ENCODE measurements around the gene CHMP1A. TPM values are rescaled to one million over a fixed set of nuclear protein-coding genes. Genes with fewer than 3 reads are reported as not detected.

The CHMP1A gene
- total RNA-seq, 1 donor, result 114 TPM

DNA sequence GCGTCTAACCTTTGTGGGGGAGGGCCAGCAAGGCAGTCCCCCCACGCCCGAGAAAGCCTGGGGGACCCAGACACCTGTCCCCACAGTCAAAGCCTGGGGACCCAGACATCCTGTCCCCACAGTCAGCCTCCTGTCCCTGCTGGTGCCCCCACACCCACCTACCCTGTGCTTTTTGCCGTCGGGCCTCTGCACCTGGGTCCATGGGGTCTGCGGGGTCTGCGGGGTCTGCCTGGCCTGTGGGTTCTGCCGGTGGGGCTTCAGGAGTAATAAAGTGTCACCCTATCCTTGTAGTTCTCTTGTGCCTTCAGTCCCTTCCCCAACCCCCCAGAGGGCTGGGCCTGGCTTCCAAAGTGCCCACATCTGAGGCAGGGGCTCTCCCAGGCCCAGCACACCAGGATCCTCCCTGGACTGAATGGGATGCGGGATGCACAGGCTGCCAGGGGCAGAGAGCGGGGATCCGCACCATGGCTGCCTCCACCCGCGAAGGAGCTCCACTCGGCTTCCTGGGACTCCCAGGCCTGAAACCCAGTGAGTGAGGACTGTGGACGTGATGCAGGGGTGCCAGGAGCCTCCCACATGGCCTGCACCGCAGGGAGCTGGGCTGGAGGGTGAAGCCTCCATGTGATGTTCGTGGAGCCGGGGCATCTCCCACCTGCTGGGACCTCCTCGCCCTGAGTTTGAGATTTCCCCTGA is 60.4 kb downstream of the CHMP1A start:
- TF ChIP-seq, protein P1, sequence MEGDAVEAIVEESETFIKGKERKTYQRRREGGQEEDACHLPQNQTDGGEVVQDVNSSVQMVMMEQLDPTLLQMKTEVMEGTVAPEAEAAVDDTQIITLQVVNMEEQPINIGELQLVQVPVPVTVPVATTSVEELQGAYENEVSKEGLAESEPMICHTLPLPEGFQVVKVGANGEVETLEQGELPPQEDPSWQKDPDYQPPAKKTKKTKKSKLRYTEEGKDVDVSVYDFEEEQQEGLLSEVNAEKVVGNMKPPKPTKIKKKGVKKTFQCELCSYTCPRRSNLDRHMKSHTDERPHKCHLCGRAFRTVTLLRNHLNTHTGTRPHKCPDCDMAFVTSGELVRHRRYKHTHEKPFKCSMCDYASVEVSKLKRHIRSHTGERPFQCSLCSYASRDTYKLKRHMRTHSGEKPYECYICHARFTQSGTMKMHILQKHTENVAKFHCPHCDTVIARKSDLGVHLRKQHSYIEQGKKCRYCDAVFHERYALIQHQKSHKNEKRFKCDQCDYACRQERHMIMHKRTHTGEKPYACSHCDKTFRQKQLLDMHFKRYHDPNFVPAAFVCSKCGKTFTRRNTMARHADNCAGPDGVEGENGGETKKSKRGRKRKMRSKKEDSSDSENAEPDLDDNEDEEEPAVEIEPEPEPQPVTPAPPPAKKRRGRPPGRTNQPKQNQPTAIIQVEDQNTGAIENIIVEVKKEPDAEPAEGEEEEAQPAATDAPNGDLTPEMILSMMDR (IDR thresholded peaks at IDR 0.05; ENCODE audit: insufficient read depth, low read depth, low read length), result no peak
- no peak for DNase-seq (ENCODE audit: low read depth)
- H3K4me3 ChIP-seq (ENCODE audit: low read depth, low read length), result no peak overlapping the region

DNA sequence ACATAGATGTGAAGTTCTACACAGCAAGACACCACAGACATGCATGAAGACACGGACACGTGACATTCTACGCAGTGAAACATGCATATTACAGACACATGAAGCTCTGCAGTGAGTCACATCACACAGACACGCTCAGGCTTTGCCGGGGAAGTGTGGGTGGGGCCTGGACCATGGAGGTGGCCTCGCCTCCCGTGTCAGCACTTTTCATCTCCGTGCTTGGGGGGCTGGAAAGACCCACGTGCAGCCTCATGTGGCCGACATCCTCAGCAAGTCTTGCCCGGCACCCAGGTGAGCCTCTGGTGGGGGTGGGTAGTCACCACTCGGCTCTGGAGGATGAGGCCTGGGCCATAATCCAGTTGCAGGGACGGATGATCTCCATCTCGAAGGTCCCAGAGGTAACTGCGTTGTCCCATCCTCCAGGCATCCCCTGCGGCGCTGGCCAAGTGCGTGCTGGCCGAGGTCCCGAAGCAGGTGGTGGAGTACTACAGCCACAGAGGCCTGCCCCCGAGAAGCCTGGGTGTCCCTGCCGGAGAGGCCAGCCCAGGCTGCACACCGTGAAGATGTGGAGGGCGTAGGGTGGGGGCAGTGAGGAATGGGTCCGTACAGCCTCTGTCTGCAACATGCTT is 61.3 kb downstream of the CHMP1A start:
- DNase-seq (ENCODE audit: low read depth), result no peak
- TF ChIP-seq, protein P1 (IDR thresholded peaks at IDR 0.05; ENCODE audit: insufficient read depth, low read depth, low read length), result no peak
- no peak overlapping the region for H3K4me3 ChIP-seq (ENCODE audit: low read depth, low read length)

DNA sequence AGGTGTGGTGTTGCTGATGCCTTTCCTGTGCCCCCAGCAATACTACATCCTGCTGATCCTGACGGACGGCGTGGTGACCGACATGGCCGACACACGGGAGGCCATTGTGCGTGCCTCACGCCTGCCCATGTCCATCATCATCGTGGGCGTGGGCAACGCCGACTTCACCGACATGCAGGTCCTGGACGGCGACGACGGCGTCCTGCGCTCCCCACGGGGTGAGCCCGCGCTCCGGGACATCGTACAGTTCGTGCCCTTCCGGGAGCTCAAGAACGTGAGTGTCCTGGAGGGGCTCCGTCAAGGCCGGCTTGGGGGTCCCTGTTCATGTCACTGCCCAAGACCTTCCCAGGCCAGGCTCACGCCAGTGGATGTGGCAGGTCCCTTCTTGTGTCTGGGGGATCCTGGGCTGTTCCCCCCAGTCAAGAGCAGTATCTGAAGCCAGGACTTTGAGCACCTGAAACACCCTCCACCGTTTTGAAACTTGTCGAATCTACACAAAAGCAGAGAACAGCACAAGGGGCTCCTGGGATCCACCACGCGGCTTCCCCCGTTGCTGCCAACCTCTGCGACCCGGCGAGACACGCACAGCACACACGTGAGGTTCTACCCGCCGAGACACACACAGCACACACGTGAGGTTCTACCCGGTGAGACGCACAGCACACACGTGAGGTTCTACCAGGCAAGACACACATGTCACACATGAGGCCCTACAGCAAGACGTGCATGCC is 62.0 kb downstream of the CHMP1A start:
- TF ChIP-seq, protein P1 (IDR thresholded peaks at IDR 0.05; ENCODE audit: insufficient read depth, low read depth, low read length), result no peak
- no peak overlapping the region for H3K4me3 ChIP-seq (ENCODE audit: low read depth, low read length)
- no peak for DNase-seq (ENCODE audit: low read depth)

Other genes with a start within 250 kb of the CHMP1A start
- 69.5 and 82.5 TPM in 2 replicates for gene ANKRD11, start 167.1 kb downstream of the CHMP1A start, total RNA-seq
- 91.8 and 108 TPM in 2 replicates for gene SPG7, start 149.3 kb downstream of the CHMP1A start, total RNA-seq
- 1,832 and 2,350 TPM in 2 replicates for gene RPL13, start 97.0 kb downstream of the CHMP1A start, total RNA-seq
- 9.5 and 10.0 TPM in 2 replicates for gene CPNE7, start 82.0 kb downstream of the CHMP1A start, total RNA-seq
- gene DPEP1, start 44.1 kb downstream of the CHMP1A start, total RNA-seq, result not detected in 2 replicates
- gene SPATA33, start 128 bp upstream of the CHMP1A start, total RNA-seq, result 3.5 and 3.9 TPM in 2 replicates
- gene CDK10, start 29.0 kb upstream of the CHMP1A start, total RNA-seq, result 35.8 and 51.0 TPM in 2 replicates
- 9.5 and 12.6 TPM in 2 replicates for gene SPATA2L, start 44.0 kb upstream of the CHMP1A start, total RNA-seq
- gene VPS9D1, start 63.2 kb upstream of the CHMP1A start, total RNA-seq, result 9.9 and 11.0 TPM in 2 replicates
- 11.0 and 15.1 TPM in 2 replicates for gene ZNF276, start 63.8 kb upstream of the CHMP1A start, total RNA-seq
- 21.9 and 22.0 TPM in 2 replicates for gene FANCA, start 158.9 kb upstream of the CHMP1A start, total RNA-seq
- gene SPIRE2, start 170.8 kb upstream of the CHMP1A start, total RNA-seq, result 3.5 and 3.9 TPM in 2 replicates
- 188 and 270 TPM in 2 replicates for gene TCF25, start 215.9 kb upstream of the CHMP1A start, total RNA-seq